Stimulated activated CD4-positive, alpha-beta T cell treated with anti-CD3 and anti-CD28 coated beads, Interleukin-15, amount 100 ng/mL, for 24 hours (primary cell): ENCODE results near the gene HRAS.
A peak's percentile ranks its signal among the peaks of the same experiment; 100 is the strongest.

ENCODE experiments used
- DNase-seq: peaks from one replicate; pipeline ENCODE4 v3.0.0-alpha.2; 2020

The HRAS gene

GRCh38 chr11:567011-567628 lies 31.7 kb upstream of the HRAS start:
- DNase-seq, result no peak

GRCh38 chr11:565921-566509 lies 30.6 kb upstream of the HRAS start:
- DNase-seq, result no peak

GRCh38 chr11:563812-564578 lies 28.6 kb upstream of the HRAS start:
- DNase-seq, result no peak

GRCh38 chr11:563066-563811 lies 27.9 kb upstream of the HRAS start:
- no peak for DNase-seq

DNA sequence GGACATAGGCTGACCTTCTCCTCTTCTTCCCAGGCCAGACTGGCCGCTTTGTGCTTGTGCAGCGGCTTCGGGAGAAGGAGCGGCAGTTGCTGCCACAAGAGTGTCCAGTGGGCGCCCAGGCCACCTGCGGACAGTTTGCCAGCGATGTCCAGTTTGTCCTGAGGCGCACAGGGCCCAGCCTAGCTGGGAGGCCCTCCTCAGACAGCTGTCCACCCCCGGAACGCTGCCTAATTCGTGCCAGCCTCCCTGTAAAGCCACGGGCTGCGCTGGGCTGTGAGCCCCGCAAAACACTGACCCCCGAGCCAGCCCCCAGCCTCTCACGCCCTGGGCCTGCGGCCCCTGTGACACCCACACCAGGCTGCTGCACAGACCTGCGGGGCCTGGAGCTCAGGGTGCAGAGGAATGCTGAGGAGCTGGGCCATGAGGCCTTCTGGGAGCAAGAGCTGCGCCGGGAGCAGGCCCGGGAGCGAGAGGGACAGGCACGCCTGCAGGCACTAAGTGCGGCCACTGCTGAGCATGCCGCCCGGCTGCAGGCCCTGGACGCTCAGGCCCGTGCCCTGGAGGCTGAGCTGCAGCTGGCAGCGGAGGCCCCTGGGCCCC lies 26.8 kb upstream of the HRAS start:
- DNase-seq, result no peak

- DNase-seq, result peak; percentile 41
These were observed 26.0 kb upstream of the HRAS start for GRCh38 chr11:561148-562003.

GRCh38 chr11:560305-561147 lies 25.1 kb upstream of the HRAS start, which contains the start of the genes LMNTD2 and RASSF7:
Gene LMNTD2 (minus strand): TSS chr11:560738. CDS start chr11:560716, 22 bp downstream.
Gene RASSF7 (plus strand): TSS chr11:560970. CDS start chr11:561769, 799 bp downstream.
- peak; percentile 98 for DNase-seq

GRCh38 chr11:559712-560304 lies 24.4 kb upstream of the HRAS start:
- DNase-seq, result no peak

- DNase-seq, result no peak
These were observed 23.7 kb upstream of the HRAS start for GRCh38 chr11:559020-559620.

DNA sequence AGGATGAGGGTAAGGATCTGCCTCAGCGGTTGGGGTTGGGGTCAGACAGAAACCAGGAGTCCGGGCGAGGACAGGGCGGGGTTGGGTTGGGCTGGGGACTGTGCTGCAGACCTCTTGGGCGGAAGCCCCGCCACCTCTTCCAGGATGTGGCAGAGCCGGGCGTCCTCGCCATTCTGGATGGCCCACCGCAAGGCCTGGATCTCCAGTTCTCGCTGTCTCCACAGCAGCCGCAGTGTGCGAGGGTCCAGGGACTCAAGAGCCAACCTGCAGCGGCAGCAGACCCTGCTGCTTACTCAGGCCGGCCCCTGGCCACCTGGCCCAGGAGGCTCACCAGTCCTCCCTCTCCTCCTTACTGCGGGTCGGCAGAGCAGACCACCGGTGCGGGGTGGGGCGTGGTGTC lies 23.1 kb upstream of the HRAS start:
- DNase-seq, result no peak

DNA sequence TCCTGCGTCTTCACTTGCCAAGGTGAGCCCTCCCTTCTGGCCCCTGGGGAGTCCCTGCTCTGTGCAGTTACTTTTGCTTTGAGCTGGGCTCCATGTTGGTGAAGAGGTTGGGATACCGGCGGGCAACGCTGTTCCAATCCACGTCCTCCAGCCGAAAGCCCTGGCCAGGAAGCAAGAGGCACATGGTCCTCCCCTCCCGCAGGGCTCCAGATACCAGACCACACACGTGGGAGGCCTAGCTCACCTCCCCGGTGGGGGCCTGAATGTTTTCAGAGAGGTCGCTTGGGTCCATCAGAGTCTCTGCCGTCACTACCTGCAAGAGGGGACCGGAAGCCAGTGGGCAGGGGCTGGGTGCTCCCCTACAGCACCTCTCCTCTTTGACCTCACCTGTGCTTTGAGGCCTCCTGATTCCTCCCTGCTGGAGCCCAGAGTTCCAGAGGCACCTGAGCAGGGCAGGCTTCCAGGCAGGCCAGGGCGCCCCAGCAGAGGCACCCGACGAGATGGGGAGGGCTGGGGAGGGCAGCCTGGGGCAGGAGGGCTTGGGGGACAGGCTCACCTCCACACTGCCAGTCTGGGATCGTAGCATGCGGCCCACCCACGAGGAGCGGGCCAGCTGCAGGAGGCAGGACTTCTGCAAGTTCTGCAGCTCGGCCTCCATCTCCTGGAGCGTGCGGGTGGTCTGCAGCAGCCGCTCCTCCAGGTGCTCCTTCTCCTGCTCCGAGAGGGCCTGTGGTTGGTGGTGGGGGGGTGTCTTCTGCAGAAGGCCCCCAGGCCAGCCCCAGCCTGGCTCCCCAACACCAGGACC lies 22.2 kb upstream of the HRAS start:
- DNase-seq, result no peak

- no peak for DNase-seq
These were observed 21.4 kb upstream of the HRAS start for GRCh38 chr11:556662-557256.

DNA sequence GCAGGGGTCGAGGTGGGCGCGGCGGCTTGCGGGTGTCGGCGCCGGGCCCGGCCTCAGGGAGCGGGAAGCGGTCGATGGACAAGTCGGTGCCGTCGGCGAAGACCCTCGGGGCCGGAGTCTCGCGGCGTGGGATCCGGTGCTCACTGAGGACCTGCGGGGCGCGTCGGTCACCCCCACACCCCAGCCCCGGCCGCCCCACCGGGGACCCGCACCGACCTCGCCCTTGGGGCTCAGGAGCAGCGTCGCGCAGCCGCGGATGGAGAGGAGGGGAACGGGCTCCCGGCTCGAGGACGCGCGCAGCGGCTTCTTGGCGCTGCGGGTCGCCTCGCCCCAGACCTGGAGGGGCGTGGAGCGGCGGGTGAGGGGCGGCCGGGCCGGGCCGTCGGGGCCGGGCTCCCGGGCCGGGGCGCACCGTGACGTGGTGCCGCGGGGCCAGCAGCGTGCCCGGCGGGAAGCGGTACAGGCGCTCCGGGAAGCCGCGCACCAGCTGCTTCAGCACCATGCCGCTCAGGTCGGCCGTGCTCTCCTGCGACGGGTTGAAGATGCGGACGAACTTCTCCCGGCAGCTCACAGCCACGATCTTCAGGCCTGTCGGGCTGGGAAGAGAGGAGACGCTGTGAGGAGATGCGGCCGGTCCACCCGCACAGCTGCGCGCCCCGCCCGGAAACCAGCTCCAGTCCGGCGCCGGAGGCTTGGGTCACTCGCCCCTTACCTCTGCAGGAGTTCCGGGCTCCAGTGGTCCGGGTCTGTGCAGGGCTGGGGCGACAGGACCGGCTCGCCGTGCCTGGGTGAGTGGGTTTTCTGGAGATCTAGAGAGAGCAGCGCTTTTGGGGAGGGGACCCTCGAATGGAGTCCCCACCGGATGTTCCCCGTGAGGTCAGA lies 20.6 kb upstream of the HRAS start:
- DNase-seq, result peak; percentile 43

GRCh38 chr11:555227-555779 lies 19.9 kb upstream of the HRAS start:
- no peak for DNase-seq

DNA sequence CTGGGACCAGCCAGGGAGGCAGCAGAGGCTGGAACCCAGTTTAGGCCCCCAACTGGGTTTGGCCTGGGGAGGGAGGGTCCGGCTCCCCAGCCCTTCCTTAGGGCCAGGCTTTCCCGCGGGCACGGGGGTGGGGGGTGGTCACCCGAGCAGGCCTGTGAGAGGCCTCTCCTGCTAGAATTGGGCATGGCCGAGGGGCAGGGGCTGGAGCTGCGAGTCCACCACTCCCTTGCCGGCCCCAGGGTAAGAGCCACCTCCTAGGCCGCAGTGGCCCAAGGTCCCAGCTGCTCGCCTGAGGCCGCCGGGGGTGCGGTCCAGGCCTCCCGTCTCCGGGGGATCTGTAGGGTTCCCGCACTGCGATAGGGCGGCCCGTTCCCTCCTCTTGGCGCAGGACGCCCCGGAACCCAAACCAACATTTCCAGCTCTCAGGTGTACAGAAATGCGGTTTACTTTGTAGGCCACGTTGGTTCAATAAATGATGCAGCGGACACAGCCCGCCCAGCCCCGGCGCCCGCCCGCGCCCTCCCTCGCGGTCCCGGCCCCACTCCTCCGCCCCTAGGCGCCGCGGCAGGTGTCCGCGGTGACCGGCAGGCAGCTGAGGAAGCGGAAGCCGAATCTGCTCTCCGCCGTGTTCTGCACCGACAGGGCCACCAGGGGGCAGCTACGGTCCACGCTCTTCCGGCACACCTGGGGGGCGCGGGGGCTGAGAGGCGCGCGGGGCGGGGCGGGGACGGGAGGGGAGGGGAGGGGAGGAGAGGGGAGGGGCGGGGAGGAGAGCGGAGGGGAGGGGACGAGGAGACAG lies 19.3 kb upstream of the HRAS start:
- peak; percentile 83 for DNase-seq

GRCh38 chr11:553988-554340 lies 18.6 kb upstream of the HRAS start:
- DNase-seq, result no peak
